Endometrial microvascular endothelial cells (primary cell): ENCODE results near the gene ZNF366. TPM values are rescaled to one million over a fixed set of nuclear protein-coding genes. Genes with fewer than 3 reads are reported as not detected.

Source experiments
- in situ Hi-C: cut with HindIII; loops from 2 replicates; pipeline ENCODE4 v1.10.0; 2017; ENCODE audit warnings: low sequenced_read_pairs, low pct_unique_long_range_greater_than_20kb; ENCODE audit errors: inconsistent ontology term
- total RNA-seq: library from RNA; depleted of rRNA; stranded (reverse); fragments of >200 nt; gene quantifications from one replicate; pipeline ENCODE4 v1.2.3, GENCODE V29; 2015; ENCODE audit errors: inconsistent ontology term

The ZNF366 gene
- total RNA-seq, 1 donor from 2014 or later, result 16.2 TPM

- in situ Hi-C loops, result no loop called here
Observed at GRCh38 chr5:72474516-72474915, 32.7 kb downstream of the ZNF366 start.

DNA sequence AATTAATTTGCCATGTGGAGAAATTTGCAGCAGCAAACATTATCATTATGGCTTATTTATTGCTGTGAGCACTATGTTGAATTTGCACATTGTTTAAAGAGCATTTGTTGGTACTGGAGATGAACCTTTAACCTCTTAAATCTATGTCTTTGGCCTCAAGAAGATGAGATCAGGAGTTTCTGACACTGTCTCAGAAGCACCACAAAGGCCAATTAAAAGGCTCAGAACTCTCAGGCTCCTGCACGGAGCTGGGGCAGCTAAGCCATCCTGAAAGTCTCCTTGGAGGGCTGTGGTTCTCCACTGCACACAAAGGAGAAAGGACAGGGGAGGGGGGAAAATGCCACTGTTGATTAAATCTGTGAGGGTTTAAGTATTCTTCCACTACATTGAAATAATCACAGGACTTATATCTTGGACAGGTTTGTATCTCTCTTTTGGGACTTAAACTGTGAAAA is 33.1 kb downstream of the ZNF366 start:
- in situ Hi-C loops, result no loop called here

GRCh38 chr5:72472666-72473422 is 34.4 kb downstream of the ZNF366 start:
- in situ Hi-C loops, result no loop called here

DNA sequence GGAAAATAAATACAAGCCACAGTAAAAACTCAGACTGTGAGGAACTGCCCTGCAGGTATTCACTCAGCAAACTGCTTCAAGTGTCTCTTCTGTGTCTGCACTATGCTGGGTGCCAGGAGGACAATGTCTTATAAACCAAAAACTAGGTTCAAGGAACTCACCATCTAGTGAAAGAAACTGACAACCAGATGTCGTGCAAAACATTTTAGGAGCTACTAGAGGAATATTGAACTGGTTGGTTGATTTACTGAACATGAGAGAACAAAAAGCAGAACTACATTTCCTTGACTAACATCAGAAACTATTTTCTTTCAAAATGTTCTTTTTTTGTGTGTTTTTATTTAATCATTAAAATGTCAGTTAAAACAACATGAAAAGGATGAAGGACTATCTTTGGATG is 35.2 kb downstream of the ZNF366 start:
- in situ Hi-C loops, result no loop called here

GRCh38 chr5:72470826-72471225 is 36.4 kb downstream of the ZNF366 start:
- in situ Hi-C loops, result no loop called here

DNA sequence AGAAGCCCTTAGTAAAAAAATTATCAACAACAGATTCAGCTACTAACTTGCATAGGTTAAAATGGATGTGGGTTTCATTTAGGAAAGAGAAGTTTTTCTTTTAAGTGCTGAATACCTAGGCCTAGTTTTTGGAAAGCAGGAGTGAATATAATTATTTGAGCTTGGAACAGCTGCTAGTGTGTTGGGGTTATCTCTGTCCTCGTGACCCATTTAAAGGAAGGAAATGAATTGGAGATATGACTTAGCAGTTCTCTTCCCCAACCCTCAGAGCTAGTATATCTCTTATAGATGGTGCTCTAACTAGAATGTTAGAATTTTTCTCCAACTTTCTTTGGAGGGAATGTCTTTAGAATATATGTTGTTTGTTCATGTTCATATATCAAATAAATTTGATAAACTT is 38.6 kb downstream of the ZNF366 start:
- in situ Hi-C loops, result no loop called here

GRCh38 chr5:72468024-72468423 is 39.2 kb downstream of the ZNF366 start:
- in situ Hi-C loops, result no loop called here

DNA sequence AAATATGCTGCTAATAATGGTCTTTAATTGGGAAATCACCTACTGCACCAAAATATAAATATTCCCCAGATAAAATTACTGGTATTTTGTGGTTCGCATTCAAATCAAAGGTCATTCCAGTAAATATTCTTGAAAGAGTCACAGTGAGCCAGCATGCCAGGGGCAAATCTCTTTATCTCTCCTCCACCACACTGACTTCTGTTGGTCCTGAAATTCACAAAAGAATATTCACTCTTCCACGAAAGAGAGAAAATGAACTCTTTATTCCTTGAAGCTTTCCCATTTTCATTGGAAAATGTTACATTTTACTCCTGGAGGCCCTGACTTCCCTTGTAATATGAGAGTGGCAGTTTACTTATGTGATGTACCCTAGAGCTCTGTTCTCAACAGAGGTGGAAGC is 39.7 kb downstream of the ZNF366 start:
- in situ Hi-C loops, result no loop called here

GRCh38 chr5:72465601-72466563 is 41.3 kb downstream of the ZNF366 start:
- in situ Hi-C loops, result no loop called here

DNA sequence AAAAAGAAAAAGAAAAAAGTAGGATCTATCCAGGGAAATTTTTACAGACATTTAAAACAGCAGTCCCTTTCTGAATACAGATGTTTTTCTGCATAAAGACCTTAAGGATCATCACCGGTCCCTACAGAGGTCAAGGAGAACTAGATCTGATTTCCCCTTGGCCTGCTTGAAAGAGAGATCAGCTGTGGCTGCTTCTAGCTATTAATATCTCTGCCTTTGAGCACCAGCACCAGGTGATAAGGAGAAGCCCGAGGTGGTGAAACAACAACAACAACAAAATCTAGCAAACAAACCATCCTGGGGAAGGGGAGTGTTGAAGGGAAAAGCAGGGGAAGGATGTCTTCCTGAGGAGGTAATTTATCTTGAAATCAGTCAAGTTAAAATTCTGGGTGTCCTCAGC is 42.1 kb downstream of the ZNF366 start:
- in situ Hi-C loops, result no loop called here

- in situ Hi-C loops, result no loop called here
Observed at GRCh38 chr5:72464071-72464470, 43.1 kb downstream of the ZNF366 start.

DNA sequence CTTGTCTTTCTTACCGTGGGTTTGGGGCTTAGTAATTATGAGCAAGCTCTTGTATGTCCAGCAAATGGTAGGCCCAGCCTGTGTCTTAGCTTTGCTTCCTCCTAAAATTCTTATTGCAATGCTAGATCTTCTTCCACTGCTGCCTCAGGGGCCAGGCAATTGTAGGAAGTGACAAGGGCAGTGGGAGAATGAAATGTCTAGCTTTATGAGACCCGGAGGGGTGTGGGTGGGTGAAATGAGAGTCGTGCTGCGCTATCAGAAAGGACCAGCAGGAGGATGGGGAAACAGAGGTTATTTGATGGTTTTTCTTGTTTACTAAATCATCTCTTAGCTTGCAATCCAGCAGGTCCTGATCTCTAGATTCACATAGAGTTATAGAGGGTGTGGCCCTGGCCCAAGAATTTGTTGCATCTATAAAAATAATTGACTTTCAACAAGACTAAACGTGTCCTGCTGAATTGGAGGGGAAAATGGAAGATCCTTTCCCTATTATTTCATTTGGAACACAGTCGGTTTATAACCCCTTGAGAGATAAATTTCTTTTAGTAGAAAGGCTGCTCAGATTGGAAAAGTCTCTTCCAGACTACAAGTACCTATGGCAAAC is 43.7 kb downstream of the ZNF366 start:
- in situ Hi-C loops, result no loop called here

GRCh38 chr5:72460413-72460812 is 46.8 kb downstream of the ZNF366 start:
- in situ Hi-C loops, result no loop called here

GRCh38 chr5:72459913-72460312 is 47.3 kb downstream of the ZNF366 start:
- in situ Hi-C loops, result no loop called here

GRCh38 chr5:72459089-72459661 is 48.0 kb downstream of the ZNF366 start:
- in situ Hi-C loops, result no loop called here

DNA sequence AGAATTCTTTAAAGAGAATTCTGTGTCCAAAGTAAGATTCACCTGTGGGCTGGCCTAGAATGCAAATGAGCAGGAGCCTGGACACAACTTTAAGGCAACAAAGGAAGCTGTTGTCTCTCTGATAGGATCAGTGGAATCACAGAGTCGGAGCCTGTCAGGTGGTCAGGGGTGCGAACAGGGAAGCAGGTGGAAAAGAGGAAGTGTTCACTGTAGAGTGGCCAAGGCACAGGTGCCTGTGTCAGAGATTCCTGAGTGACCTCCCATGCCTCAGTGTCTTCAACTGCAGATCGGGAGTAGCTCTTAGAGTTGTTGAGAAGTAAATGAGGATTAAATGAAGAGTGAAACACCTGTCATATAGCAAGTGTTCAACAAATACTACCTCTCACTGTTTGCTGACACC is 48.8 kb downstream of the ZNF366 start:
- in situ Hi-C loops, result no loop called here

DNA sequence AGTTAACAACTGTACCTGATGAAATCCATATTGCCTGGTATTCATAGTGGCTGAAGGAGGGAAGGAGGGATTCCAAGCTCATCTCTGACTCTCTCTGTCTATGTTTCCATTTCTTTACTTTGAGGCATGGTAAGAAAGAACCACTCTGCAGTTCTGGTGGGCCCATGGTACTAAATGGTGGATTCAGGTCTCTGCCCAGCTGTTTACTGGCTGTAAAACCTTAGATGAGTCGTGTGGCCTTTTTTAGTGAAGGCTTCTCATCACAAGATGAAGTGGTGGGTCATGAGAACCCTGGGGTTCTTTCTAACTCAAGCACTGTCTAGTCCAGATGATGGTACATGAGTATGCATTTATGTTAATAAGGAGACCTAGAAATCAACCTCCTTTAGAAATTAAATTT is 49.7 kb downstream of the ZNF366 start:
- in situ Hi-C loops, result no loop called here

- in situ Hi-C loops, result no loop called here
Observed at GRCh38 chr5:72456391-72457074, 50.7 kb downstream of the ZNF366 start.

DNA sequence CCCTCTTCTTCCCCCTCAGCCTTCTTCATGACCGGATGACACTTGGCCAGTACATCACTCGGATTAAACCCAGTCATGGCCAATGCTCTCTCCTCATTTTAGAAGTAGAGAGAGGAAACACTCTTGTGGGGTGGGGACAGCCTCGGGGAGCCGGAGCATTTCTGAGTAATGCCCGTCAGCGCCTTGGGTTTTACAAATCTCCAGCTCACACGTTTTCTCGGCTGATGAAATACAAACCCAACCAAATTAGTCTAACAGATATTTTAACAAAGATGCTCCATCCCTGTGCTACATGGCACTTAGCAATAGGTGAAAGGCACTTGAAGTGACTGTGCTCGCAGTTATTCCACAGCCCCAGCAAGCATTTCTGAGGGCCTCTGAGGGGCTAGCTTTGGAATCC is 51.7 kb downstream of the ZNF366 start:
- in situ Hi-C loops, result no loop called here
